Neural progenitor cell (in vitro differentiated cells): ENCODE results near the gene SCCPDH.

ENCODE experiments used
- CTCF ChIP-seq: fragments of 200-600 bp; sonication (generic); IDR thresholded peaks from 2 replicates; pipeline ENCODE4 v1.5.1; 2017; ENCODE audit warnings: antibody characterized with exemption, mild to moderate bottlenecking
- EZH2 ChIP-seq: fragments of 200-600 bp; sonication (generic); IDR thresholded peaks from 2 replicates; pipeline ENCODE4 v1.6.1; 2017; ENCODE audit warnings: antibody characterized with exemption, mild to moderate bottlenecking, moderate library complexity
- EZH2phosphoT487 ChIP-seq: fragments of 200-600 bp; sonication (generic); IDR thresholded peaks from 2 replicates; pipeline ENCODE4 v1.6.1; 2017; ENCODE audit warnings: antibody characterized with exemption

GRCh38 chr1:246699095-246699735 lies 25.0 kb upstream of the SCCPDH start:
- peak; percentile 83 for TF ChIP-seq CTCF
- no peak for TF ChIP-seq EZH2phosphoT487
- TF ChIP-seq EZH2: no peak
